NCI-H1417 (cell line): ENCODE measurements around the gene BTD.

Experiments
- DNase-seq, 3 experiments: peaks; one replicate each; lab custom pipeline; 2025; lab: John Stamatoyannopoulos, UW

BTD gene, protein sequence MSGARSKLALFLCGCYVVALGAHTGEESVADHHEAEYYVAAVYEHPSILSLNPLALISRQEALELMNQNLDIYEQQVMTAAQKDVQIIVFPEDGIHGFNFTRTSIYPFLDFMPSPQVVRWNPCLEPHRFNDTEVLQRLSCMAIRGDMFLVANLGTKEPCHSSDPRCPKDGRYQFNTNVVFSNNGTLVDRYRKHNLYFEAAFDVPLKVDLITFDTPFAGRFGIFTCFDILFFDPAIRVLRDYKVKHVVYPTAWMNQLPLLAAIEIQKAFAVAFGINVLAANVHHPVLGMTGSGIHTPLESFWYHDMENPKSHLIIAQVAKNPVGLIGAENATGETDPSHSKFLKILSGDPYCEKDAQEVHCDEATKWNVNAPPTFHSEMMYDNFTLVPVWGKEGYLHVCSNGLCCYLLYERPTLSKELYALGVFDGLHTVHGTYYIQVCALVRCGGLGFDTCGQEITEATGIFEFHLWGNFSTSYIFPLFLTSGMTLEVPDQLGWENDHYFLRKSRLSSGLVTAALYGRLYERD

GRCh38 chr3:15601399-15602145 is at the start of gene BTD, which contains the start of gene HACL1:
BTD (plus strand) TSS chr3:15601745; CDS start chr3:15635440, 33,695 bp downstream.
HACL1 (minus strand) TSS chr3:15601569; CDS start chr3:15601463, 106 bp downstream.
- no peak for DNase-seq

DNA sequence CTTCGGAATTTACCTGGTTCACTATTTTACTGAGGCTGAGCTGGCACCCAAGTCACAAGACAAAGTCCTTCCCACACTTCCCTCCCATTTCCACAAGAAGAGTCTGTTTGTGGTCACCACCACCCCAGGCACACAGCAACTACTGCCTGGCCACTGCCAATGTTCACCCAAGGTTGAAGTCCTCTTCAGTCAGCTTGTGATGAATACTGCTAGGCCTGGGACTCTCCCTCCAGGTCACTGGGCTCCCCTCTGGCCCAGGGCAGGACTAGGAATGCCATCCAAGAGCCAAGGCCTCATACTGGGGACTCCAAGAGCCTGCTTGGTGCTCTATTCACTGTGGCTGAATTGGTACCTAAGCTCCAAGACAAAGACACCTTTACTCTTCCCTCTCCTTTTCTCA is 49.6 kb upstream of the BTD start:
- no peak for DNase-seq

GRCh38 chr3:15553749-15554148 is 47.8 kb upstream of the BTD start:
- no peak for DNase-seq

DNA sequence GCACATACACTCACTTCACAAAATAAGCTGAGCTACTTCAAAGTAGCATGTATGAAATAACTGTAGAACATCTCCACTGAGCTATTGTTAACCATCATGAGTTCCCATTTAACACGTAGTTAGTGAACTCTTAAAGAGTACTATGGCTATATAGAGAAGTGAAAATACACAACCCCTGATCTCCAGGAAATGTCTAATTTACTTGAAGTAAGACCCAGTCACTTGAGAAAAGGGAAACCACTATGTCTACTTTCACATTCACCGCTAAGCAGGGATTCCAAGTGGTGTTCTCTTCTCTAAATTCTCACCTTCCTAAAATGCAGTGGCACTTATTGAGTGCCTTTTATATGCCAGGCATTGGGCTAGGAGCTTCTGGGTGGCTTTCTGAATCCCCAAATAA is 45.0 kb upstream of the BTD start:
- DNase-seq = no peak

DNA sequence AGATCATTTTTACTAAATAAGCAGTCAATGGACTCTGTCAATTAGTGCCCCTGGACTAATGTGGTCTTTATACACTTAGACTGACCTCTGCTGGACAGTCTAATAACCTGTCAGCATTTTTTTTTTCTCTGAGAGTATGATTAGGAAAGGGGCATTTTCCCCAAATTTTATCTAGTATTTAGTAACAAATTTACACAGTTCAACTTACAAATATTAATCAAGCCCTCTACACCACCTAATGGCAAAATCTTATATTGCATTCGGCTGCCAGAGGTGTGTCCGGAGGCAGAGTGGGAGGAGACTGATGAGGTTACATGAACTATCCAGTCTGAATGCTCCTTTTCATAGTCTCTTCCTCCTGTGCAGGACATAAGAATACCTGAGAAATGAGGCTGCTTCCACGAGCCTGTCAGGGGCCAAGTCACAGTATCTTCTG is 44.0 kb upstream of the BTD start:
- peak; percentile 7 to 62 (median 28) for DNase-seq

- DNase-seq = no peak
Measured at GRCh38 chr3:15558581-15558980, 43.0 kb upstream of the BTD start.

GRCh38 chr3:15562560-15562959 is 39.0 kb upstream of the BTD start:
- no peak for DNase-seq

DNA sequence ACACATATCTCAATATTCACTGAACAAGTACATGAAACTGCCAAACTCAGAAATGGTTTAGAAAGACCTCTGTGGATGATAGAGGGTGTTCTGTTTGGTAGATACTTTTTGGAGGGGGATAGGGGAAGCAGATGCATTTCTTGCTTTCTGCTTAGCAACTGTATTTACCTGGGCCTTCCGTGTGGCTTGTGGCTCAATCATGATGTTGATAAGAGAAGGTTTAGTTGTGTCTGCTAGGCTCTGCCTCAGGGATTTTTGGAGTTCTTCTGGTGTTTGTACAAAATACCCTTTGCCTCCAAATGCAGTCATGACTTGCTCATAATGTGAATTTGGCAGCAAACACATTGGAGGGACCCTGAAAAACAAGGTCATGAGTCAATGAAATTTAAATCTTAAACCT is 38.4 kb upstream of the BTD start:
- DNase-seq = no peak

DNA sequence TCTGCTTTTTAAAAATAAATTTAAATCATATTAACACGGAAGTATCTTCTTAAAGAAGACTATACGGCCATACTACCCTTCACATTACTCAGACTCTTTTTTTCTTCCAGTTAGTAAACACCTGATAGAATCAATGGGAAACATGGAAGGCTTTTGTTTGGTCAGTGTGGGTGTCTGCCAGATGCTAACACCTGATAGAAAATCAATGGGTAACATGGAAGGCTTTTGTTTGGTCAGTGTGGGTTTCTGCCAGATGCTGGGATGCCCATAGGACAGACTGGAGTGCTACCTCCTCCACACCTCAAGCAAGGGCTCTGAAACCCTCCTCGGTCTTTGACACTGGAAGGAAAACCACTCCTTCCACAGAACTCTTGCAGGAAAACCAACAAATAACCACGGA is 29.4 kb upstream of the BTD start:
- no peak for DNase-seq

DNA sequence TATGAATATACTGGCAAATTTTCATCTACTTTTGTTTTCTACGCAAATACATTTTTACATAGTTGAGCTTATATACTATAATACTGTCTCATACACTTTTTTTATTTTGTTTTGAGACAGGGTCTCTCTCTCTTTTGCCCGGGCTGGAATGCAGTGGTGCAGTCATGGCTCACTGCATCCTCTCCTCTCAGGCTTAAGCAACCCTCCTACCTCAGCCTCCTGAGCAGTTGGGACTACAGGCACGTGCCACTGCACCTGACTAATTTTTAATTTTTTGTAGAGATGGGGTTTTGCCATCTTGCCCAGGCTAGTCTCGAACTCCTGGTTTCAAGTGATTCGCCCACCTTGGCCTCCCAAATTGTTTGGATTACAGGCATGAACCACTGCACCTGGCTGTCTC is 26.1 kb upstream of the BTD start:
- no peak for DNase-seq

DNA sequence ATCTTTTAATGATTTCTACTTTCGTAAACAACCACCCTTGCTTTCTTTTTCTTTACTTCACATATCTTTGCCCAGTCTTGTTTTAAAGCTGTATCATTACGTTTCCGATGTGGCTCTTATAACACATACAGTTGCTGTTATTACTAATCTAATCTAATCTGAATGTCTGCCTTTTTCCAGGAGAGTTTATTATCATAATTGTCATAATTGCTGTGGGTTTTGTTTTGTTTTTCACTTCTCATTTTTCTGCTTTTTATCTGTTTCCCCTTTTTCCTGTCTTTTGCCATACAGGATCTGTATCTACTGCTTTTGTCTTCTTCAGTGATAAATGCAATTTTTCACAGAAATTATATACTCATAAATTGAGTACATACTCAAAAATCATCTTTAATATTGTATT is 25.1 kb upstream of the BTD start:
- no peak for DNase-seq

- no peak for DNase-seq
Measured at GRCh38 chr3:15578289-15578867, 23.2 kb upstream of the BTD start.

DNA sequence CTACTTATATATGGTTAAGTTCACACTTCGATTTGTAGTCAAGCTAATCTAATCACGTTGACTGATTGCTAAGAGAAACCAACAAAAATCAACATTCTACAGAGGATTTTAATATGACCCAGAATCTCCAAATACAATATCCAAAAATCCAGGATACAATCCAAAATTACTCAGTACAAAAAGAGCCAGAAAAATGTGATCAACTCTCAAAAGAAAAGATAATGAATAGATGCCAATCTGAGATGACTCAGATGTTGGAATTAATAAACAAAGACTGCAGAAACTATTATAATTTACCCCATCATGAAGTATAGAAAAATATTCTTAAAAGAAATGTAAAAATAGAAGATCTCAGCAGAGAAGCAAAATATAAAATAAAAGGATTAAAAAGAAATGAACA is 22.5 kb upstream of the BTD start:
- DNase-seq = no peak

DNA sequence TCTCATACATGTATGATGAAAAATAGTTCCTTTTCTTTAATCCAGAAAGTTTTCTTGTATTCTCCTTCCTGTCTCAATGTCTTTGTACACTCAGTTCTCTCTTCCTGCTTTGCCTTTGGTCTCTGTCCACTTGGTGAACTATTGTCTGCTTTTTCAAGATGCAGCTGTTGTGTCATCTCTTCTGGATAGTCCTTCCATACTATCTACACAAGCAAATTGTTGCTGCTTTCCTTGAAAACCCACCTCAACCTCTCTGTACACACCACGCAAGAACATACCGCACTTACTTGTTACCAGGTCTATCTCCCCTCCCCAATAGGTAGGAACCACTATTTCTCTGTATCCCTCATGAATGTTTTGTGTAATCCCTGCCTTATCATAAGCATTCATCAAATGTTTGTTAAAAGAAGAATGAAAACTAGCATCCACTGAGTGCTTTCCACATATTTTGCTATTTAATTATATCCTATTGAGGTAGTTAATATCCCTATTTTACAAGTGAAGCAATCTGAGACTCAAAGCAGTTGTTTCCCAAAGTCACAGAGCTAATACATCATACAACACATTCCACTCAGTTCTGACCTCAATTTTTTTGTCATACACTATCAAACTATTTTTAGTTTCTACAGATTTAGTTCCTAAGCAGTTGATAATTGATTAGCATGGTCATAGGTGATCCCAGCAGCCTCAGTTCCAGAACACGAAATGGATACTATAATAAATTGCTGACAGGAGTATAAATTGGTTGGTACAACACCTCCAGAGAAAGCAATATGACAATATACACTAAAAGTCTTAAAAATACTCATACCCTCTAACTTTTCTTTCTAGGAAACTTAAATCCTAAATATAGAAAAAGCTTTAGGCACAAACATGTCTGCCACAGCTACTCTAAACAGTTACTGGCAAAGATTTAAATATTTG is 19.8 kb upstream of the BTD start:
- DNase-seq = no peak

DNA sequence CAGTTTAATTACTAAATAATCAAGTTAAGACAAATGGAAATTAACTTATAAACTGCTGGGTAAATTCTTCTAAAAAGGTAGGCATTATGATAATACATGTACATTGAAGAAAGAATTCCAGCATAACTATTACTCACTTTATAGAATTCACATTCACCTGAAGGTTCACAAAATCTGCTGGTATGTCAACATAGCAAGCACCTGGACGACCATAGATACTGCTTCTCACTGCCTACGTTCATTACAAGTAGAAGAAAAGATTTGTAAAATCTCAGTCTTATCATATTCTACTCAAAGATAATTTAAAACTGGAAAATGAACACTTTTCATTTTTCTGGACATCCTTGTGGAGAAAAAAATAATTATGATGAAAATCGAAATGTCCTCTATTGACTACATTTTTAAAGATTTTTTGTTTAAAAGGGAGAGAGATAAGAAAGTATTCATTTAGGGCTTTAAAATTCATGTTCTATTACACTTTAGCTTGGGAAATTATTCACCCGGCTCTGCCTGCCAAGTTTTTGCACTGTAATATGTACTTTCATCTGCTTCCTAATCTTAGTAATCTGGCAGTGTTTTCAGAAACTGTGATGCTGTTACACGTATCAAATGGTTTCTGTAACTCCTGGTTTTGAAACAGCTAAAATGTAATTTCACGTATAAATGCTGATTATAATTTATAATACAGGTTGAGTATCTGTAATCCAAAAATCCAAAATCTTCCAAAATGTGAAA is 16.3 kb upstream of the BTD start:
- no peak for DNase-seq

- no peak for DNase-seq
Measured at GRCh38 chr3:15591242-15591641, 10.3 kb upstream of the BTD start.

DNA sequence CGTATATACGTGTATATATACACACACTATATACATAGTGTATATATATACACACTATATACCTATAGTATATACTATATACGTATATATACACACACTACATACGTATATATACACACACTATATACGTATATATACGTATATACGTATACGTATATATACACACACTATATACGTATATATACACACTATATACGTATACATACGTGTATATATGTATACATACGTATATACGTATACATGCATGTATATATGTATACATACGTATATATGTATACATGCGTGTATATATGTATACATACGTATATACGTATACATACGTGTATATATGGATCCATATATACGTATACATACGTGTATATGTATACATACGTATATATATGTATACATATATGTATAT is 9.6 kb upstream of the BTD start:
- DNase-seq = no peak

- no peak for DNase-seq
Measured at GRCh38 chr3:15592968-15593367, 8.6 kb upstream of the BTD start.

- no peak for DNase-seq
Measured at GRCh38 chr3:15595955-15596354, 5.6 kb upstream of the BTD start.

GRCh38 chr3:15601046-15601398 is 523 bp upstream of the BTD start:
- no peak for DNase-seq

DNA sequence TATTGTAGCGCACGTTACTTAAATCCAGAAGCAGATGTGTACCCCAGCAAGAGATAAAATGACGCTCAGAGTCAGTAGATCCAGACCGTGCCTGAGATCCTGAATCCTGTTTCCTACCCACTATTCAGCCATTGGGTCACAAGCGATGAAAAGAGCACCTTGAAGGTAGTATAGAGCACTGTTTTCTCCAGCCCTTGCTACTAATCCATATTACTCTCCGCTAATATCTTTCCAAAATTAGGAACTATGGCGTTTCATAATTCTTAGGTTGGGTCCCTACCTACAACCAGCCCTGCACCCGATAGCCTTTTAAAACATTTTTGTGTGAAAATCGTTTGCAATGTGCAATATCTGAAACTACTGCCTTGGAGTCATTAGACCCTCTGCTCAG is 596 bp downstream of the BTD start:
- no peak for DNase-seq
